ENCODE measurements around the gene DCHS2.

Gene DCHS2

GRCh38 chr4:154319736-154320135, 171.9 kb downstream of the DCHS2 start:
- DNase-seq (ENCODE audit: low spot score), result no peak

DNA sequence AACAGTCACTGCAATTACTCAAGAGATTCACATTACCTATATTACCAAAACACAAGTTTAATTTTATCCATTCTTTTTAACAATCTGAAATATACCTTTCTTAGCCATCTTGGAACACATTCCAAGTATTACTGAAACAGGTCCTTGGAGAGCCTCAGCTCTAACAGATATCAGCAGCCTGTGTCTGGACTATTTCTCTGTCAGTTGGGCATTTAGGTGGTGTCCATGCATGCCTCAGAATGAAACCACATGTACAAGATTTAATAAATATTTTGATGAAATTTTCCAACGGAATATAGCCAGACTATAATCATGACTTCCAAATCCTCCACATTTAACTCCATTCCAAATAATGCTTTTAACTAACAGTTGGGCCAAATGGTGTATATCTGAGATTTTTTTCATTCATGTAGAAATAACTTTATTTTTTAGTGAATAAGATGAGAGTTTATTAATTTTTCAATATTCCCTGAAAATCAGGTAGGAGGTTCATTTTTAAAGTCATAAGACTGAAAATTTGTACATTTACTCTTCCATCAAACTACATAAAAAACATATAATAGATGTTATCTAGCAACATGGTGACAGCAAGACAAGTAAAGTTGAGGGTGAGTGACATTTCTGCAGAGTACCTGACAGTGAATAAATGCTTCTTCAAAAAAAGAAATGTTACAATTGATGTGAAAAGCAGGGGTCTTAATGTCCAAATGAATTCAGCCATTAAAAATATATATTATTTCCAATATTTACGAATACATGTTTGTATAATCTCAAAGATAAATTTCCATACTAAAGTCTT, 174.2 kb downstream of the DCHS2 start:
- no peak for DNase-seq (ENCODE audit: low spot score)

DNA sequence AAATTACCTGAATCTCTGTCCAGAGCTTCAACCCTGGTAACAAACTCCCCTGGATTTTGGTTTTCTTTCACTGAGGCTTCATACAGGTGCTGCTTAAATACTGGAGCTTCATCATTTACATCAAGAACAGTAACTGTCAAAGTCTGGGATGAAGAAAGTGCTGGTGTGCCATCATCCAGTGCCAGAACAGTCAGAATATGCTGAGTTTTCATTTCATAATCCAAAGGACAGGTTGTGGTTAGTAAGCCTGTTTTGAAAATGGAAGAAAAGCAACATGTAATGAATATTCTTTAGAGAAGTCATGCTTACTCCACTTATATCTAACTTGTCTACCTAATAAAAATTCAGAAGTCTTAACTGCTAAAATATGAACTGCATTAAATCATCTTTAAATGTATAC, 175.9 kb downstream of the DCHS2 start:
- DNase-seq (ENCODE audit: low spot score), result no peak

- DNase-seq (ENCODE audit: low spot score), result no peak
Measured at GRCh38 chr4:154314248-154314647, 177.4 kb downstream of the DCHS2 start.

GRCh38 chr4:154313004-154313585, 178.5 kb downstream of the DCHS2 start:
- no peak for DNase-seq (ENCODE audit: low spot score)

DNA sequence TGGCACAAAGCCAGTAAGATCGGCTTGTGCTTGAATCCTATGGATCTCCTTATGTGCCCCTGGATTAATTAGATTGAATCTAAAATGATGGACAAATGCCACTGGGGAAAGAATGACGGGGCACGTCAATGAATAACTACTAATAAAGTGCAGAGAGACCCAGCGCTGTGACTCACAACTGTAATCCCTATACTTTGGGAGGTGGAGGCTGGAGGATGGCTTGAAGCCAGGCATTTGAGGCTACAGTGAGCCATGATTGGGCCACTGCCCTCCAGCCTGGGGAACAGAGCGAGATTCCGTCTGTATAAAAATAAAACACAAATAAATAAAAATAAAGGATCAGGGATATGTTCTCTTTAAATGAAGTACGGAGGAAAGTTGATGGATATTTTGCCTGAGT, 179.4 kb downstream of the DCHS2 start:
- DNase-seq (ENCODE audit: low spot score), result no peak

- DNase-seq (ENCODE audit: low spot score), result no peak
Measured at GRCh38 chr4:154310578-154310977, 181.0 kb downstream of the DCHS2 start.

DNA sequence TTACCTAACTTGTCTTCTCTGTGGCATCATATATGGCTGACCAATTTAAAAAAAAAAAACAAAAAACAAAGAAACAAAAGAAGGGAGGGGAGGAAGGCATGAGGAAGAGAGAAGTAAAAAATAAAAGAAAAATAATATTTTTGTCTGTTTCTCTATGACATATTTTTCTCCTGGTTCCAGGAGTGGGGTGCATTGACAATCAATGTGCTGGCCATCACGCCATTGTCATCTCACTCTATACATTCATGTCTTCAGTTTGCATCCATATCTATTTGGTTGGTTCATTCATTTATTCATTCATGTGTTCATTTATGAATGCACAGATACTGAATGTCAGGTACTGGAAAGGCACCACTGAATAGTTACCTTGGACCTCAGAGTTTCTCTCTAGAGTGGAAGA, 183.4 kb downstream of the DCHS2 start:
- no peak for DNase-seq (ENCODE audit: low spot score)

DNA sequence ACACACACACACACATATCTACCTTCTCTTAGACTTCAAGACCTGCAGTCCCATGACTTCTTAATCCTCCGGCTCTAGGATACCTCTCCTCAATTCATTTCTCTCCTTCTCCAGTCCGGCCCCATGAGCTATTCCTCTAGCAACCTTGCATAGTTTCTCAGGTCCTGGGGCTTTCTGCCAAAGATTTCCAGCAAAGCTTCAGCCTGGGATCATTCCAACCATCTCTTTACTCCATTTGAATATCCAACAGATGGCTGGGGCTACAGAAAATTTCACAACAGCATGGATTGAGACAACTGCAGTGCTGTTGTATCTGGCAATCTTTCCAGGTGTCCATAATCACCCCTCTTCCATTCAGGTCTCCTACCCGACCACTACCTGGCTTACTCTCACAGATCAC, 184.1 kb downstream of the DCHS2 start:
- DNase-seq (ENCODE audit: low spot score), result no peak

DNA sequence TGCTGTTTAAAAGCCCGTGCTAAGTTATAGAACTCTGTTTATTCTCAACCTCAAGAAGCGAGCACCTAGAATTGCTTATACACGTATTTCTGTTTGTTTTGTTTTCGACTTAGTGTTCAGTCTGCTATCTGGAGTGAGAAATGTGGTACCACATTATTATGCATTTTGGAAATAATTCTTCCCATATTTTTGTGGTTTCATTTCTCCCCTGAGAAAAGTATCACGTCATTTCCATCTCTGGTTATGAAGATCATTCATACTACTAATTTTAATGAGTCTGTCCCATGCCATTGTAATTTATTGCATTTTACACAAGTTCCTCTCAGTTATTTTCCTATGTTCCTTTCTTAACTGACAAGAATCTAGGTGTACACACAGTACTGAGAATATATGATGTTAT, 186.0 kb downstream of the DCHS2 start:
- DNase-seq (ENCODE audit: low spot score), result no peak

- DNase-seq (ENCODE audit: low spot score), result no peak
Measured at GRCh38 chr4:154304679-154305078, 186.9 kb downstream of the DCHS2 start.

DNA sequence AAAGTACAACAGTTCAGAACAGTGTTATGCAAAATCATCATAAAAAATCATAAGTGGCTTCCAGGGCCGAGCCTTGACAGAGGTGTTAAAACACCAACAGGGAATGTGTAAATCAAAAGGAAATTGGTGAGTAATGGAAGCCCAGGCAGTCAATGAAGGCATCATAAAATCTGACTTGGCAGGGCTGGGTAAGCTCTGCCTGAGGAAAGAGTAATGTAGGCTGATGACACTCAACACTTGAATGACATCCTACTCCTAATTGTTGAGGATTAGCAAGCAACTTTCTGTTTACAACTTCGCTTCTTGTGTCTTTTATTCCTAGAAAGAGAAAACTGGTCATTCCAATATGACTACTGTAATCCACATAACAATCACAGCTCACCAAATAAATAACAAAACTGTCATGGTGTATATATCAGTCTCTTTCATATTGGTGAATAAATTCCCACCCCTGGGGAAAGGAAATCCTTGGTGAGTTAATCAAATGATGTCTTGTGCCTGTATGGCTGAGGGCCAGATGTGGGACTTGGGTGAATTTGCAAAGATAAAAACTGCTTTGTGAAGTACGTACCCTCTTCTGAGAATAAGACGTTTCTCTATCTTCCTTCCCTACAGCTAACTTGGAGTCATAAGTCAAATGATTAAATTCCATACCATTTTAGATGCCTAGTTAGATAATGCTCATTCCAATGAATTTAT, 196.8 kb downstream of the DCHS2 start:
- no peak for DNase-seq (ENCODE audit: low spot score)

- DNase-seq (ENCODE audit: low spot score), result no peak
Measured at GRCh38 chr4:154293427-154293826, 198.2 kb downstream of the DCHS2 start.

DNA sequence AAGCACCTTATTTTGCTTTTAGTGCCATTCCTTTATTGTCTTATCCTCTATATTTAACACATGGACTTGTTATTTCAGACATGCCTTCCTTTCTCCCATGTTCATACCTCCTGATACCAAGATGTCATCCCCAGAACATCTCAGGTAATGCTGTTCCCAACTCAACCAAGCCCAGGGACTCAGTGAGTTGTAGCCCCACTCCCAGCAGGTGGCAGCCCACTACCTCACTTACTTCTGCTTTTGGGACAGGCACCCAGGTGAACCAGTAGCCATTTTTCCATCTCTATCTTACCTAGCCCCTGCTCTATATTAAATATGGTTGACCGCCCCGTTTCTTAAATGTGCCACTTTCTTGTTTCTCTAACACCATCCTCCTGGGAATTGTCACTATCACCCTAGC, 199.0 kb downstream of the DCHS2 start:
- no peak for DNase-seq (ENCODE audit: low spot score)

DNA sequence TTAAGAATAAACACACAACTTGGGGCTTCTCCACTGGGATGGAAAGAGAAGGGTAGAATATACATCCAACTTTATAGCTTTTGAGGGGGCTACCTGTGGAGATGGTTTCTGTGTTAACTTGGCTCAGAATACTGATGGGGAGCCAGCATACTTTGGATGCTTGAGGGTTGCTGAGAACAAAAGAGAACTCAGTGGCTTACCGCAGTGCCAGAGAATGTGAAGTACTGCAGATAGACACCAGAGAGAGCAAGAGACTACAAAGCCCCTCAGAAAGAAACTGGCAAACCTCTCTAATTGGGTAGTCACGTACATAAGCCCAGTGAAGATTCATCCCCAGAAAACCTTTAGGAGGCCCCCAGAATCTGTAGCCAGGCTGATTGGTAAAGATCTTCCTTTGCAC, 214.4 kb downstream of the DCHS2 start:
- no peak for DNase-seq (ENCODE audit: low spot score)

DNA sequence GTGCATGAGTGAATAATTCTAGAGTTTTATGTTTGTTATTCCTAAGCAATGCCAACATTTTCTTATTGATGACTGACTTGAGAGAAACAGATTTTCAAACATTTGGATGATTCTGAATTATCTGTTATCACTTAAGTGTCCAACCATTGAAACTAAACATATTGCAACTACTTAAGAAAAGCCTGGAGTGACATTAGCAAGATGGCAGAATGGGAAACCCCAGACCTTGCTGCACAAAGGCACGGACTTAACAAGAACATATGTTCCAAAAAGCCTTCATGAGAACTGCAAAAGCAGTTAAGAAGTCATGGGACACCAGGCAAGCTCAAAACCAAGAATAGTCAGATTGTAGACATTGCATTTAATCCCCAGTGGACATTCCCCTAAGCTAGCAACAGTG, 215.1 kb downstream of the DCHS2 start:
- DNase-seq (ENCODE audit: low spot score), result no peak

DNA sequence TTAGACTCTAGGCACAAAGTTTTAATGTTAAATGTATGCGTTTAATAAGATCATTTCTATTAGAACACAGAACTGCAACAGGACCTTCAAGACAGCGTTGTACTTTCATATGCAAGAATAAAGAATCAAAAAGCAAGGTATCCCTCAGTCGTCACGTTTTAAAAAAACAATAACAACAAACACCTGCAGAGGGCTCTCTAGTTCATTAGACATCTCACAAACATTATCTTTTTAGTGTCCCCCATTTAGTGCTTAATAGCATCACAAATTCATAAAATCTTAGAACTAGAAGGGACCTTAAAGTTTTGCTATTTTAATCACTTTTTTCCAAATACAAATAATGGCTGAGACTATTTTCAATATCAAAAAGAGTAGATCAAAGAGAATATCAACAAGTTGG, 236.6 kb downstream of the DCHS2 start:
- DNase-seq (ENCODE audit: low spot score), result no peak

GRCh38 chr4:154234576-154234975, 257.0 kb downstream of the DCHS2 start:
- no peak for DNase-seq (ENCODE audit: low spot score)

DNA sequence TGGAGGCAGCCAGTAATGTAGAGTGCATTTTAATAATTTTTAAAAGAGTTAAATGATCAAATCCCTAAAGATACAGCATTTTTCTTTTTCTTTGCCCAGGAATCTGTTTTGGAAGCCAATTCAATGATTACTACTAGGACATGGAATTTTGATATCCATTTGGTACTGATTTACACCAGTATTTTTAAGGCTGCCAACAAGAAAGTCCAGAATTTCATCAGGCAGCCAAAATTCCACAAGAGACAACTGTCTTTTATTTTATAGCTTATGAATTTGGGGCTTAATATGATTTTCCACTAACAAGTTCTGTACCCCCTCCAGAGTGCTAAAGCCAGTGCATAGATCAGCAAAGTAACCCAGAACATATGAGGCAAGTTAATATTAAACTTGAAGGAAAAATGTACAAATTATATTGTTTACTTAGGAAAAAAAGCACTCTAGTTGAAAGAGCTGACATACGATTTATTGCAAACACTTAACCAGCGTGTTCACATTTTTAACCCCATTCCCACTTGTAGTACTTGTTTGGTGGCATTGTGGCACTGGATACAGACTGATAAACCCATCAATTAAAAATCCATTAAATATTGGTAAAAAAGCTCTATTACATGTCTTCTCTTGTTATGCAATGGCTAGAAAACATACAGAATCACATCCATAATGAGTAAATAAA, 259.7 kb downstream of the DCHS2 start:
- DNase-seq (ENCODE audit: low spot score), result no peak

DNA sequence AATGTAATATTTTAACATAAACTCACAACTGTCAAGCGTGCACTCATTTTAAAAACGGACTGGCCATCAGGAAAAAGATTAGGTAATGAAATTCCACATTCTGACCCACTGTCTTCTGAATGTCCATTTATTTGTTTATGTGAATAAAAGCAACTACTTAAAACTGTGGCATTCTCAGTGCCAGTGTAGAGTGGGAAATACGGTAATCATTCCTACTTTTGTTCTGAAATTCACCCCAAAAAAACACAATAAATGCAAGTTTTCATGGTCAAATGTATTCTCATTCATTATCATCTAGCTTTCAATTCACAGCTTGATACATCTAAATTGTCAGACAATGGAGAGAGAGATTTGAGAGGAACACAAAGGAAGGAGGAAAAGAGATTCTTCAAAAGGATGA, 260.9 kb downstream of the DCHS2 start:
- DNase-seq (ENCODE audit: low spot score), result no peak

- DNase-seq (ENCODE audit: low spot score), result no peak
Measured at GRCh38 chr4:154230091-154230490, 261.5 kb downstream of the DCHS2 start.

DNA sequence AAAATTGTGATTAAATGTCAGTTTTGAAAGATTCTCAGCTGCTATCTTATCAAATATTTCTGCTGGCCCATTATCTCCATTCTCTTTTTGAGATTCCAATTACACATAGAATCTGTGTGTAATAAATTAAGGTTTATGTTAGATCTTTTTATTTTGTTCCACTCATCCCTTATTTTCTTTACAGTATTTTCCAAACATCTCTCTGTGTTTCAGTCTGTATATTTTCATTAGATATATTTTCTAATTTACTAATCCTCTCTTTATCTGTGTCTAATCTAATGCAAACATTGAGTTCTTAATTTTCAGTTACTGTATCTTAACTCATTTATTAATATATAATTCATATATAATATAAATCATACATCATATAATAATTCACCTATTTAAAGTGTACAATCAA, 268.7 kb downstream of the DCHS2 start:
- DNase-seq (ENCODE audit: low spot score), result no peak

DNA sequence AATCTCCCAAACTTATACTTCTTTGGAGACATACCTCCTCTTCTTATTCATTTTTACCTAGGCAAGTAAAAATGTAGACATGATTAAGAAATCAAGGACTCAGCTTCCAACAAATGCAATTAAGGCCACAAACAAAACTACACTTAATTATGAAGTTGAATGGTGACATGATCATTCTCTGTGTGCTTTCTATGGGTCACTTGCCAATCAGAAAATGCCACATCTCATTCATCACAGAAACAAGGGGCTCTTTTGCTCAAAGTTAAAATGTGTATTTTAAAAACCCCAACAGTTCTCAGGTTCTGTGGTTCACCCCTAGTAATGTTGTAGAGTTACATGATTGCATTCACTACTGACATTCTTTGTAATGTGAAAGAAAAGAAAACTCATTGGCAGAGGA, 273.5 kb downstream of the DCHS2 start:
- DNase-seq (ENCODE audit: low spot score), result no peak
